ENCODE data around the gene NUAK1.
"Not testable (repeated sequence)": the region's sequence is repeated elsewhere in the genome, so short reads cannot be mapped to it uniquely, and the experiment has no call there.

NUAK1 gene

DNA sequence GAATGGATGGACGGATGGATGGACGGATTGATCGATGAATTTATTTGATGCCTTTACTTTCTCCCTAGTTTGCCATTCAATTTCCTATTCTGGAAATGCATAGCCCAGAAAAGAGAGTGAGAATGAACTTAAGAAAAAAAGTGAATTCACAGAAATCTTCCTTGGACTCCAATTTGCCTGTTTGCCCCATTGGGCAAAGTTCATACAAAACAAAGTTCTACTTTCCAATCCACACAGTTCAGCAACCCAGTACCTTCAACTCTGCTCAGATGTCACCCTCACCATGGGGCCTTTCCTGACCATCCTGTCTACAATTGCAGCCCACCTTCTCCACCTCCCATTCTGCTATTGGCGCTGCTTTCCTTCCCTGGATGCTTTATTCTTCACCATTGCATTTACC, 8.2 kb upstream of the NUAK1 start:
- no peak for DNase-seq (ENCODE audit: low read depth)

DNA sequence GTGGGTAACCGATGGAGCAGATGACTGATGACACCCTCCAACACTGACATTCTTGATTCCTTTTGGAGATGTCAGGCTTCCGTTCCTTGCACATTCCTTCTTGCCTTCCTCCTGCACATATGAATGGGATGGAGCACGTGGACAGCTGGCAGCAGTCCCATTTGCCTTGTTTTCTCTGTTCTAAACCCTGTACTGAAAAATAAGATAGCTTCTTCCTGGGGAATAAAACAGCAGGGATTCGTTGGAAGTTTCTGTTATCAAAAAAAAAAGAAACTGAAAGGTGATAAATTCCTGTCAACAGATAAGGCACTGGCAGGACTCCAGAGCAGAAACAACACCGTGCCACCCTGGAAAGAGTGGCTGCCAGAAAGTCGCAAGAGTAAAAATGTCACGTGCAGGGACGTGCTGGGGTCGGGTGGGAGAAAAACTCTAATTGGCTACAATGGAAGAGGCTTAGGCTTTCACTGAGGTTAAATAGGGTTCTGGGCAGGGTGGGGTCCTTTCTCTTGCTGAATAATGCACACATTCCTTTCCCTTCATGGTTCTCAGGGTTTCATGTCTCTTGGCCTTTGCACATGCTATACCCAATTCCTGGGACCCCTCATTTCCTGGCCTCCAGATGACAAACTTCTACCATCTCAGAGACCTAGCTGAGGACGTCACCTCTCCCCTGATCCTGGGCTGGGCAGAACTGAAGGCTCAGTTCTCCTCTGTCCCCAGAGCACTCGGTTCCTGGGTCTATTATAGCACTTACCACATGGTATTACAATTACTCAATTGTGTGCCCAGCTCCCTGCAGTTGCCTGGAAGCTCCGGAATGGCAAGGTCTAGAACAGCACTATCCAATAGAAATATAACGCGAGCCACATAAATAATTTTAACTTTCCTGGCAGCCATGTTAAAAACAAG, 7.0 kb upstream of the NUAK1 start:
- no peak for DNase-seq (ENCODE audit: low read depth)

DNA sequence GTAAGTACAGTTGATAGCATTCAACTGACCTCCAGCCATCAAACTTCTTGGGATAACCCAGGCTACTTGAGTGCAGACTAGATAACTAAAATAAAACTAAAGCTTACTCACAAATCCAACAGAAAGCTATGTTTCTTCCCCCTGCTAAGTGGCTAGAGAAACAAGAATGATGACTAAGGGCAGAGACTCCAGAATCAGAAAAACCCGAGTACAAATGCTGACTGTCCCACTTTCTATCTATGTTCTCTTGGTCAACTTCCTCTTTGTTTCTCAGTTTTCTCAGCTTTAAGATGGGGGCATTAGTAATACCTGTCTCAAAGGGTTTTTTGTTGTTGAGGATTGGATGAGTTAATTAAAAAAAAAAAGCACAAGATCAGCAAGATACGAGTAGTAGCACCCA, 6.1 kb upstream of the NUAK1 start:
- no peak for DNase-seq (ENCODE audit: low read depth)

DNA sequence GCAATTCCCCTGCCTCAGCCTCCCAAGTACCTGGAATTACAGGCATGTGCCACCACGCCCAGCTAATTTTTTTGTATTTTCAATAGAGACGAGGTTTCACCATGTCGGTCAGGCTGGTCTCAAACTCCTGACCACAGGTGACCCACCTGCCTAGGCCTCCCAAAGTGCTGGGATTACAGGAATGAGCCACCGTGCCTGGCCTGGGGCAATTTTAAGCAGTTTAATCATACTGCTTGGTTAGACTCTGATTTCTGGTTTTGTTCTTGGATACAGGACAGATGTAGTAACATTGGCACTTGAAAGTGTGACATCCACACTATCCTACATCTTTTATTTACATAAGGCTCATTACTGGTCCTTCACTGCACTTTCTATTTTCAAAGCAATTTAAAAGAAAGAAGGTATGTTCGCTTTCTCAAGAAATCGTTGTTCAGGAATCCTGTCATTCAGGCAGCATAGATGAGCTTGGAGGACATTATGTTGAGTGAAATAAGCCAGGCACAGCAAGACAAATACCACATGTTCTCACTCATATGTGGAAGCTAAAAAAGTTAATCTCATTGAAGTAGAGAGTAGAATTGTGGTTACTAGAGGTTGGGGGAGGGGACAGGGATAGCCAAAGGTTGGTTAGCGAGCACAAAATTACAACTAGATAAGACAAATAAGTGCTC, 4.0 kb upstream of the NUAK1 start:
- no peak for DNase-seq (ENCODE audit: low read depth)

DNA sequence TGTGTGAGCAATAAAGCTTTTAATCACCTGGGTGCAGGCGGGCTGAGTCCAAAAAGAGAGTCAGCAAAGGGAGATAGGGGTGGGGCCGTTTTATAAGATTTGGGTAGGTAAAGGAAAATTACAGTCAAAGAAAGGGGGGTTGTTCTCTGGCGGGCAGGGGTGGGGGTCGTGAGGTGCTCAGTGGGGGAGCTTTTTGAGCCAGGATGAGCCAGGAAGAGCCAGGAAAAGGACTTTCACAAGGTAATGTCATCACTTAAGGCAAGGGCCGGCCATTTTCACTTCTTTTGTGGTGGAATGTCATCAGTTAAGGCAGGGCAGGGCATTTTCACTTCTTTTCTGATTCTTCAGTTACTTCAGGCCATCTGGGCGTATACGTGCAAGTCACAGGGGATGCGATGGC, 3.2 kb upstream of the NUAK1 start:
- DNase-seq (ENCODE audit: low read depth), result not testable (repeated sequence)

DNA sequence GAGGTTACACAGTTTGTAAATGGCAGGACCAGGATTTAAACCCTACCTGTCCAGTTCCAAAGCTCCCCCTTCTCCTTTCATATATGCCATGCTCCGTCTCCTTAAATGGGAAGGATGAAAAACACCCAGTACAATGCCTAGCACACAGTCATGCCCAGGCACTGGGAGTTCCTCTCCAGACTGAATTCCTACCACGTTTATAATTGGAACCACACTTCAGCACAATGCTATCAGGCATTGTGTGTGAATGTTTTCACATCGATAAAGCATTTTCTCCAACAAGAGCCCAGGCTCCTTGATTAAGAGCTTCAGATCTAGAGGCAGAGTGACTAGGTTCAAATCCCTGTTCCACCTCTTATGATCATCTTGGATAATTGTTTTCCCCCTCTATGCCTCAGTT, 2.7 kb upstream of the NUAK1 start:
- no peak for DNase-seq (ENCODE audit: low read depth)

DNA sequence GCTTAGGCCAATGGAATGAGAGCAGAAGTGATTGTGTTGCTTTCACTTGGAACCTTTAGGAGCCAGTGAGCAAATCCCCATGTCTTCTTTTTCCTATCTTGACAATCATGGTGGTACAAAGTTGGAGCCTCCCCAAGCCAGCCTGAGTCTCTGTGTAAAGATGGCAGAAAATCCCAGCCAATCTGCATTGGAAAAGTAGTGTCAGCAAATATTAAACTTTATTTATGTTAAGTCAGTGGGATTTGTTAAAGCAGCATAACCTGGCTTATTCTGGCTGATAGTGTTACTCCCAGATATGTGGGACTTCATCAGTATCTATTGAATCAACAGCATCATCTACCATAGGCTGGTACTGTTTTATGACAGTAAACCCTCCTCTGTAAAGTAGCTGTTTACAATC, 2.2 kb upstream of the NUAK1 start:
- no peak for DNase-seq (ENCODE audit: low read depth)

DNA sequence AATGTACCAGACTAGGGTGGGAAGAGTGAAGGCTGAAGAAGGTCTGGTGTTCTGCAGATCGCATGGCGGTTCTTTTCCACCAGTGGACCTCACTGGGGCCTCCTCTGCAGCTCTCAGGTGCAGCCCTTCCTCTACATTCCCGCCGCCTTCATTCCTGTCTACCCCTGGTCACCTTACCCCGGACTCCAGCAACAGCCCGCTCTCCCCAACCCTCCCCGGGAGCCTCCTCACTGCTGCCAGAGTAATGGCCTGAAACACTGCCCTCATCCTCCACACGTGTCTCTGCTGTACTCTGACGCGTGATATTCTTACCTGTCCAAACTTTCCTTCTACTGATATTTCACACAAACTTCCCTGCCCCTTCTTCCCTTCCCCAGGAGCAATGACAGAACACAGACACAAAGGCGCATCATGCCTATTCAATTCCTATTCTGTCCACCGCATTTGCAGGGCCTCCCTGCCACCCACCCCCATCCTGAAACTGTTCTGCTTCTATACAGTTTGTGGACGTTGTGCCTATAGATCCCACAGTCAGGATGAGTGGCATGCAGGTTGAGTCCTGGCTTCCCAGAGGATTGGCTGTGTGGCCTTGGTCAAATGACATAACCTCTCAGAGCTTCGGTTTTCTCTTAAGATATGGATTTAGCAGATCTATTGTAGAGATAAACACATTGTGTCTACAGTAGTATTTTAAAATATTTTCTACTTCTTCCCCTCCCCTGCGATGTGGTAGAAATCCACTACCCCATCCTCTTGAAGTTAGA, 1.7 kb upstream of the NUAK1 start:
- DNase-seq (ENCODE audit: low read depth), result no peak

DNA sequence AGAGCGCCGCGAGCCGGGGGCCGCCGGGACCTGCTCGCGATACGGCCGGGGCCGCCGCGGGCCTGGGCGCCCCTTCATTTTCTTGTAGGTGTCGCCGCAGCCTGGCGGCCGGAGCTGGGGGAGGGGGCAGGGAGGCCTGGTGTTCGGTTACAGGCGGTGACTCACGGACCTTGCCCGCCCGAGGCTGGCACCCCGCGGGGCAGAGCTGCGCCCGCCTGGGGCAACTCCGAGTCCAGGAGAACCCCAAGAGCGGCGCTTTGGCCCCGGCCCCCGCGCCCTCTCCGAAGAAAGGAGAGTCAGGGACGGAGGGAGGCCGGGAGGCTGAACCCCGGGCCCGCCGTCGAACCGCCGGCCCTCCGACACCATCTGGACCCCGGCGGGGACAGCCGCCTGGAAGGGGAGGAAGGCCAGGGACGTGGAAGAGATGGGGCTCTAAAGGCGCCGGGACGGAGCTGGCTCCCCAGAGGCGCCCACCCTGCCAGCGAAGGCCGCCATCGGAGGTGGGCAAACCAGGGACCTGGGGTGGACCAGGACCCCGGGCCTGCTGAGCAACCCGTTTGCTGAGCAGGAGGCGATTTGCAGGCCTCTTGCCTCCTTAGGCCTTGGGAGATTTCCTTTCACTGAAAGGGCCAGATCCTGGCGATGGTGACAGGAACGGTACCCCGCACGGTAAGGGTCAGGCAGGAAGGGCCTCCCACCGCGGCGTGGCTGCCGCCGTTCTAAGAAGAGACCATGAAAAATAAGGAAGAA, 843 bp upstream of the NUAK1 start:
- no peak for DNase-seq (ENCODE audit: low read depth)

DNA sequence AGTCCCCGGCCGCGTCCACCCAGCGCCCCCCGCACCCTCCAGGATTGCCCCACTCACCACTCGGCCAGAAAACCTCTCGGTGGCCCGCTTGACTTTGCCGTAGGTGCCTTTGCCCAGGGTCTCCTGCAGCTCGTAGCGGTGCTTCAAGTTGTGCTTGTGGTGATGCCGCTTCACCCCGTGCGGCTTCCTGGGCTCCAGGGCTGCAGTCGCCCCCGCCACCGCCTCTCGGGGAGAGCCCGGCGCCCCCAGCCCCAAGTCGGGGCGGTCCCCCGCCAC, 459 bp downstream of the NUAK1 start:
- DNase-seq (ENCODE audit: low read depth), result no peak

DNA sequence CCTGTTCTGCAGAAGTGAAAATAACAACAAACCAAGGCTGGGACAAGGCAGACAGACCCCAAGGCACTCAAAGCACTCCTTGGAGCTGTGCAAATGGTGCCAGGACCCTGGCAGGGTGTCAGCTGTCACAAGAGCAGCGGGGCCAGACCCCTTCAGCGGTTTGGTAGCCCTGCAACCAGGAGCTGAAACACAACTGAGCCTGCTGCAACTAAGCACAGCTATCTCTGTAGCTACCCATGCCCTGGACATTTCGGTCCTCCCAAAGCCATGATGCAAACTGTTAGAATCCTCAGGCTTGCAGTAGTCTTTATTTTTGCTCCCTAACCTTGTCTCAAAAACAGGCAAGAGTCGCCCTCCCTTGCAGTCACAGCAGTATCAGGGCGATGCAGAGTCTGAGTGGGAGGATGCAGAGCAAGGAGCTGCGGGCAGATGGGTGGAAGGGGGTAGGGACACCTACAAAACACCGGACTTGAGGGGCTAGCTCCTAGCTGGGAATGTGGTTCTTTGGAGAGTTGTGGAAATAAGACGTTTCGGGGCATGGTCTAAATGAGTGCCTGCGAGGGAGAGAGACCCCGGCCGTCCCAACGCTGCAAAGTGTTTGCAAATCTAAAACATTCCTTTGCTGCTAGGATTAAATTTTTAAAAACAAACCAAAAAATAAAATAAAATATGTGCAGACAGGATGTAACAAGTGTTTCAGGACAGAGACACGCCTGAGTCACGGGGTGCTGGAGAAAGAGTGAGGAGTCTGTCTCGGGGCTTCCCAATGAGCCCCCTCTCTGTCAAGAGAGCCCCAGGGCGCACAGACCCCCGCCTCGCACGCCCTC, 1.0 kb downstream of the NUAK1 start:
- DNase-seq (ENCODE audit: low read depth), result no peak

DNA sequence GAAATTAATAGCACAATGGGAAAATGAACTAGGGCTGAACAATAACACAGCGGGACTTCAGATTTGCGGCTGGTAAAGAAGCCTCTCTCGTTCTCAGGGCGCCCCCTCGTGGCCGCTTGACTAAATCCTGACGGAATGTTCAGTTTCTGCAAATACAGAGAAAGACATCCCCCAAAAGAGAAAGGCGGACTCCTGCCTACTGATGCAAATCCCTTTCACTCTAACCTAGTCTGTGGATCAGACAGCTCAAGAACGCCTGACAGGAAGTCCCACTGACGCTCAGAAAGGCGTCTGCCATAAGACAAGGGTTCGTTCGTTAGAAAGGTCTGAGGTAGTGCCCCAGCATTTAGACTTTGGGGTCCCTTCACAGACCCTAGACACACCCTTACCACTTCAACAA, 2.5 kb downstream of the NUAK1 start:
- peak; percentile 65 for DNase-seq (ENCODE audit: low read depth)

DNA sequence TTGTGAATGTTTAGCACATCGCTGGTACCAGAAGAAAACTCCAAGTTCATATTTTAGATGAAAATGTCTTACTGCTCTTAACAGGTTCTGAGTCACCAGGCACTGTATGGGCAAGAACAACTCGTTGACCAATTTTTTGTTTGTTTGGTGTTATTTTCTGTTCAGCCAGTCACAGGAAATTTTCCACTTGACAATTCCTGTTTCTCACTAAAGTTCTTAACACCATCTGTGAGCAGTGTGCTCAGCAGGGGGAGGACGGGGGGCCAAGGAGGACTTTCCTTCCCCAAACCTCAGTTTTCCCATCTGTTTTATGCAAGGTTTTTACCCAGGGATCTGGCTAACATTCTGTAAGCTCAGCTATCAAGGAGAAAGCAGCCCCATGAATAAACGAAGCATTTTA, 3.0 kb downstream of the NUAK1 start:
- DNase-seq (ENCODE audit: low read depth), result no peak

DNA sequence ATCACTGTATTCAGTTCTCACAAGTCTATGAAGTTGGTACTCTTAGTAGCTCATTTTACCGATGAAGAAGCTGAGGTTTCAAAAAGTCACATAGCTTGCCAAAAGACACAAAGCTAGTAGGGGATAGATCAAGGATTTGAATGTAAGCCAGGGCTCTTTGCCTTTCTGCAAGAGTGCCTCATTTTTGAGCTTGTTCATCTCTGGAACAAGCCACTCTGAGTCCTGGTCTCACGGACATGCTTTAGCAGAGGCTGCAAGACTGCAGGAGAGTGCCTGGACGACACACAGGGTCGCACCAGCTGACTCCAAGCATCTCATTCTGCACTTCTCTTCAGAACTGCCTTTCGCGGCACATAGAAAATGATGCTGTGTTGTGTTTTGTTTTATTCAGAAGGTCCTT, 3.7 kb downstream of the NUAK1 start:
- no peak for DNase-seq (ENCODE audit: low read depth)

DNA sequence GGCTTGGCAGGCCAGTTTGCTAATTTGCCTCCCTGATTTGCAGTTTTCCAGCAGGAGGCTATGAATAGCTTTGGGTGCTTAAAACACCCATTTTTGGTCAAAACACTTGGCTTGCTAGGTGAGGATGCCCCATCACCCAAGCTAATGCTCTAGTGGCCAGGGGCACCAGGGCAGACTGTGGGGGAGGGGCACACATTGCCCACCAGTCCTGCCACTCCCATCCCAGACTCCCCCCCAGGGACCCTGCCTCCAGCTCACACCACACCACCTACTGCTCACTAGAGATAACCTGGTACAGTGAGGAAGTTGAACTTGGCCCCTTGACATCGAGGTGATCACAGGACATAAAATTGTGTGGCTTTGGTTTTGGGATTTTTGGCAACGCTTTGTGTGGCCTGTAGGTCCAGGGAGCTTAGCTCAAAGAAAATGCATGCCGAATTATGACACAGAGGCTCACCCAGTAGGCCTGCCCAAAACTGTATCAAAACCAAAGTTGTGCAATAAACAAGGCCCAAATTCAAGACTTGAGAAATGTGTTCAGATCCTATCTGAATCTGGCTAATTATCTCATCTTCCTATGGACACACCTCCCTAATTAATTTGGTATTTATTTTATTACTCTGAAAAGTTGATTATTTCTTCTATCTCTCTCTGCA, 4.3 kb downstream of the NUAK1 start:
- DNase-seq (ENCODE audit: low read depth), result no peak

DNA sequence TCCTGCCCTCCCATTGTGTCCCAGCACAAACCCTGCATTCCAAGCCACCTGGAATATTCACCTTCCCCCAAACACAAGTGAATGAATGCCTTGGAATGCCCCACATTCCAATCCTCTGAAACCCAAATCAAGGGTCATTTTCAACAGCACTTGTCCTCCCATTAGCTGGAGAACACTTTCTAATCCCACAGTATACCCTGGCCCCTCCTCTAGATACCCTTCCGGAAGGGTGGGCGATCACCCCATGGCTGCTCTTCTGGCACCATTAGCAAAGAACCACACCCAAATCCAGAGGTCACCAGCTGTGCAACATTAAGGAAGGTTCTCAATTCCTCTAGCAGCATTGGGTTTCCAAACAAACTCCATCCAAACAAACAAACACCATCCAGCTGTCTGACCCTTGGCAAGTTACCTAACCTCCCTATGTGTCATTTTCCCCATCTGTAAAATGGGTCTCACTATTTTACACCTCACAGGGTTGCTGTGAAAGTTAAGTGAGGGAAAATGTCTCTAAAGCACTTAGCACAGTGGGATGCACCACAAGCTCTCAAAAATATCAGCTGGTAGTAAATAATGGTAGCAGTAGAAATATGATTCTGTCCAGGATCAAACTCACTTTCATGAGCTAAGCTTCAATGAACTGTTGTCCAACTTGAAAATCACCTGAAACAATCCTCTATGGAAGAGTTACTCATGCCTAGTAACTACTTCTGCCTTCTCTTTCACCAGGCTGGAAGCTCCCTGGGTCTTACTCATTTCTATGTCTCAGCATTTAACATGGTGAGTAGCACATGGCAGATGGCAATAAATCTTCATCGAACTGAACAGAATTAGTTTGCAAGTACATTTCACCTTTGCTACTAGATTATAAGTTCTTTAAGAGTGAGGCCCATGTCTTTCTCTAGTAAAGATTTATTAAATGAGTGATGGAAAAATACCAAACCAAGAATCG, 5.3 kb downstream of the NUAK1 start:
- no peak for DNase-seq (ENCODE audit: low read depth)

DNA sequence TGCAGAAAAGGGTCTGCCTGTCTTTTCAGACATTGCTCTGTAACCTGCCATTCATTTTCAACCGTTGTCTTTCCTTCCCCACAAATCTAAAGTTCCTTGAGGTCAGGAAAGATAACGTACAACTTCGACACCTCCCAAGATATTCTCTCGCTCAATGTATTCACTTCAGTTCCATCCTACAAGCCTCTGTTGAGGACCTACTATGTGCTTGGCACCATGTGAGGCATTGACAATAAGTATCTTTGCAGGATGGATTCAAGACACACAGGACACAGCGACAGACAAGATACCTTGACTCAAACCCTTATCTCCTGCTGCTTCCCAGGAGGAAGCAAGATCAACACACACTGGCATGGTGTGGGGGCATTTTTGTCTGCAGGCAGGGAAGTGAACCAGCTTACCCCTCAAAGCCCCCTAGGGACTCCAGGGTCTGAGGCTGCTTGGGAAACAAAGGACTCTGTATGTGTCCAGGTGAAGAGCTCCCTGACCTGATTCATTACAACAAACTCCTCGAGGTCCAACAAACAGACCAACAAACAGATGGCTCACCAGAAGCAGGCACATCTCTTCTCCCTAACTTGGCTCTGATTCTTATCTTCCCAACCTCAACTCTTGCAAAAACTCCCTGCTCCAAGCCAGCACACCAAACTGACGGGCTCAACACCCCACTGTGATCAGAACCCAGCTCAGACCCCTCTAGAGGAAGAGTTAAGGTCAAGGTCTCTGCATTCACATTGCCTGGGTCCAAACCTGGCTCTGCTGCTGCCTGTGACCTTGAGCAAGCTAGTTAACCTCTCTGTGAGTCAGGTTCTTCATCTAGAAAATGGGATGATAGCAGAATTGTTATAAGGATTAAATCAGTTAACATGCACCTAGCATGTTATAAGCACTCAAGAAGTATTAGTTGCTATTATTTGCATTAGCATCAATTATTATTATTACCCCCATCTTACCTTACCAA, 6.3 kb downstream of the NUAK1 start:
- no peak for DNase-seq (ENCODE audit: low read depth)

DNA sequence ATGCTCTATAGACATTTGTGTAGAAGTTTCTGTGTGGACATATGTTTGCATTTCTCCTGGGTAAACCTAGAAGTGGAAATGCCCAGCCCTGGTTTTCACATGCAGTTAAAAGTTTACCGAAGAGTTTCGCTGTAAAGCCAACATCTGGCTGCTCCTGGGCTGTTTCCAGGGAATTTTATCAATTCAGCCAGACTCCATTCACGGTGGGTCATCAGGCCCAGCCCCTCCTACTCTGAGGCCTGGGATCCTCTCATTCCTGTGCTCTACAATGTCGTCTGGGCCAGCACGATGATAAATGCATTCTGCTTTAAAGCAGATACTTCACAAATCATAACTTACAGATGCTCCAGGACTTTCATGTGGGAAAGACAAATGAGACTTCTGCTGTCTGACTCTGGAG, 7.1 kb downstream of the NUAK1 start:
- DNase-seq (ENCODE audit: low read depth), result no peak
